ENCODE data around the gene FLACC1.

- no peak for TF ChIP-seq EZH2 (IDR thresholded peaks at IDR 0.05; ENCODE audit: borderline replicate concordance, insufficient read depth, low read depth, low read length, poor library complexity, severe bottlenecking)
- TF ChIP-seq, protein P1, sequence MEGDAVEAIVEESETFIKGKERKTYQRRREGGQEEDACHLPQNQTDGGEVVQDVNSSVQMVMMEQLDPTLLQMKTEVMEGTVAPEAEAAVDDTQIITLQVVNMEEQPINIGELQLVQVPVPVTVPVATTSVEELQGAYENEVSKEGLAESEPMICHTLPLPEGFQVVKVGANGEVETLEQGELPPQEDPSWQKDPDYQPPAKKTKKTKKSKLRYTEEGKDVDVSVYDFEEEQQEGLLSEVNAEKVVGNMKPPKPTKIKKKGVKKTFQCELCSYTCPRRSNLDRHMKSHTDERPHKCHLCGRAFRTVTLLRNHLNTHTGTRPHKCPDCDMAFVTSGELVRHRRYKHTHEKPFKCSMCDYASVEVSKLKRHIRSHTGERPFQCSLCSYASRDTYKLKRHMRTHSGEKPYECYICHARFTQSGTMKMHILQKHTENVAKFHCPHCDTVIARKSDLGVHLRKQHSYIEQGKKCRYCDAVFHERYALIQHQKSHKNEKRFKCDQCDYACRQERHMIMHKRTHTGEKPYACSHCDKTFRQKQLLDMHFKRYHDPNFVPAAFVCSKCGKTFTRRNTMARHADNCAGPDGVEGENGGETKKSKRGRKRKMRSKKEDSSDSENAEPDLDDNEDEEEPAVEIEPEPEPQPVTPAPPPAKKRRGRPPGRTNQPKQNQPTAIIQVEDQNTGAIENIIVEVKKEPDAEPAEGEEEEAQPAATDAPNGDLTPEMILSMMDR (IDR thresholded peaks at IDR 0.05) = no peak
These were observed 82.1 kb downstream of the FLACC1 start for GRCh38 chr2:201275069-201275468.

Measured in B cell (primary cell).